H9 (cell line): Measurements from ENCODE around the gene HERC3. TPM values are rescaled to one million over a fixed set of nuclear protein-coding genes. Genes with fewer than 3 reads are reported as not detected.

Source experiments
- DNase-seq: peaks from one replicate; pipeline ENCODE4 v3.0.0-alpha.2; 2017
- H2AFZ ChIP-seq: one replicate; pipeline ENCODE4 v1.6.1; 2013; ENCODE audit warnings: mild to moderate bottlenecking, low read length, control low read depth, moderate library complexity
- H2AK5ac ChIP-seq: 2 replicates; pipeline ENCODE4 v1.6.1; 2013; ENCODE audit warnings: low read length, control low read depth, mixed read lengths; ENCODE audit not compliant: insufficient read length
- H2BK120ac ChIP-seq: one replicate; pipeline ENCODE4 v1.6.1; 2013; ENCODE audit warnings: low read depth, mild to moderate bottlenecking, low read length, control low read depth, inconsistent platforms; ENCODE audit not compliant: poor library complexity, severe bottlenecking
- H2BK12ac ChIP-seq: 2 replicates; pipeline ENCODE4 v1.6.1; 2013; ENCODE audit warnings: low read length, control low read depth, mixed read lengths, low read depth; ENCODE audit not compliant: insufficient read length
- H2BK15ac ChIP-seq: 2 replicates; pipeline ENCODE4 v1.6.1; 2013; ENCODE audit warnings: low read depth, low read length, control low read depth
- H2BK20ac ChIP-seq: one replicate; pipeline ENCODE4 v1.6.1; 2013; ENCODE audit warnings: low read depth, mild to moderate bottlenecking, low read length, control low read depth, inconsistent platforms; ENCODE audit not compliant: poor library complexity, severe bottlenecking
- H2BK5ac ChIP-seq: 2 replicates; pipeline ENCODE4 v1.6.1; 2013; ENCODE audit warnings: low read length, control low read depth, mixed read lengths; ENCODE audit not compliant: insufficient read length
- H3K14ac ChIP-seq: 2 replicates; pipeline ENCODE4 v1.6.1; 2013; ENCODE audit warnings: low read length, control low read depth; ENCODE audit not compliant: insufficient read depth
- H3K18ac ChIP-seq: 2 replicates; pipeline ENCODE4 v1.6.1; 2013; ENCODE audit warnings: low read depth, mild to moderate bottlenecking, mixed read lengths, low read length, control low read depth; ENCODE audit not compliant: insufficient read length
- H3K23ac ChIP-seq: 2 replicates; pipeline ENCODE4 v1.6.1; 2013; ENCODE audit warnings: low read length, control low read depth, mixed read lengths, low read depth; ENCODE audit not compliant: insufficient read length
- H3K23me2 ChIP-seq: 2 replicates; pipeline ENCODE4 v1.6.1; 2013; ENCODE audit warnings: low read depth, mild to moderate bottlenecking, mixed read lengths, low read length, control low read depth; ENCODE audit not compliant: insufficient read length, poor library complexity, severe bottlenecking
- H3K27ac ChIP-seq: 2 replicates; pipeline ENCODE4 v1.5.1; 2013; ENCODE audit warnings: low read length, control low read depth, mixed read lengths, low read depth; ENCODE audit not compliant: insufficient read length
- H3K27me3 ChIP-seq: 2 replicates; pipeline ENCODE4 v1.6.1; 2013; ENCODE audit warnings: low read length, control low read depth, inconsistent platforms; ENCODE audit not compliant: insufficient read depth
- H3K4ac ChIP-seq: 2 replicates; pipeline ENCODE4 v1.6.1; 2013; ENCODE audit warnings: low read depth, mild to moderate bottlenecking, control low read depth, inconsistent platforms, low read length, moderate library complexity
- H3K4me1 ChIP-seq: 2 replicates; pipeline ENCODE4 v1.6.1; 2013; ENCODE audit warnings: low read length, control low read depth, inconsistent platforms; ENCODE audit not compliant: insufficient read depth
- H3K4me2 ChIP-seq: 2 replicates; pipeline ENCODE4 v1.6.1; 2013; ENCODE audit warnings: low read length, control low read depth, mixed read lengths; ENCODE audit not compliant: insufficient read length, insufficient read depth
- H3K56ac ChIP-seq: 2 replicates; pipeline ENCODE4 v1.6.1; 2013; ENCODE audit warnings: low read depth, mild to moderate bottlenecking, mixed read lengths, low read length, control low read depth; ENCODE audit not compliant: insufficient read length
- H3K79me1 ChIP-seq: 2 replicates; pipeline ENCODE4 v1.6.1; 2013; ENCODE audit warnings: low read depth, mild to moderate bottlenecking, moderate library complexity, low read length, control low read depth, inconsistent platforms; ENCODE audit not compliant: insufficient read depth, poor library complexity, severe bottlenecking
- H3K79me2 ChIP-seq: 2 replicates; pipeline ENCODE4 v1.6.1; 2013; ENCODE audit warnings: low read length, control low read depth, inconsistent platforms; ENCODE audit not compliant: insufficient read depth
- H3K9ac ChIP-seq: 2 replicates; pipeline ENCODE4 v1.6.1; 2013; ENCODE audit warnings: low read length, control low read depth, mixed read lengths; ENCODE audit not compliant: insufficient read length; ENCODE audit errors: extremely low read depth
- H3K9me3 ChIP-seq: one replicate; pipeline ENCODE4 v1.6.1; 2013; ENCODE audit warnings: low read depth, low read length, inconsistent platforms; ENCODE audit not compliant: control insufficient read depth
- H3T11ph ChIP-seq: one replicate; pipeline ENCODE4 v1.6.1; 2013; ENCODE audit warnings: mild to moderate bottlenecking, low read length, control low read depth, inconsistent platforms
- H4K20me1 ChIP-seq: one replicate; pipeline ENCODE4 v1.6.1; 2013; ENCODE audit not compliant: control insufficient read depth, insufficient read length, insufficient read depth
- H4K5ac ChIP-seq: 2 replicates; pipeline ENCODE4 v1.6.1; 2013; ENCODE audit warnings: low read depth, mild to moderate bottlenecking, mixed read lengths, low read length, control low read depth; ENCODE audit not compliant: insufficient read length
- H4K8ac ChIP-seq: replicated peaks from 2 replicates; pipeline ENCODE4 v1.6.1; 2013; ENCODE audit warnings: low read length, control low read depth, mixed read lengths, low read depth; ENCODE audit not compliant: insufficient read length
- H4K91ac ChIP-seq: 2 replicates; pipeline ENCODE4 v1.6.1; 2013; ENCODE audit warnings: low read depth, mild to moderate bottlenecking, moderate library complexity, mixed read lengths, low read length, control low read depth; ENCODE audit not compliant: insufficient read length
- H3K27ac Mint-ChIP-seq, 3 experiments: 2 replicates in 2 of 3; 3 replicates in 1 of 3; pipeline ENCODE4 v1.8.0; 2020 to 2021; ENCODE audit warnings: mixed read lengths in 3 of 3, mild to moderate bottlenecking in 1 of 3, moderate library complexity in 1 of 3
- H3K27me3 Mint-ChIP-seq: 2 replicates; pipeline ENCODE4 v1.8.0; 2021; ENCODE audit warnings: low read depth, mild to moderate bottlenecking, moderate library complexity, mixed read lengths
- H3K36me3 Mint-ChIP-seq, 3 experiments: 2 replicates in 2 of 3; 3 replicates in 1 of 3; pipeline ENCODE4 v1.8.0; 2020 to 2021; ENCODE audit warnings: low read depth in 3 of 3, mixed read lengths in 3 of 3; ENCODE audit not compliant: insufficient read depth in 1 of 3
- H3K4me1 Mint-ChIP-seq, 2 experiments: 2 replicates each; pipeline ENCODE4 v1.8.0; 2020; ENCODE audit warnings: mixed read lengths in 2 of 2
- H3K4me3 Mint-ChIP-seq, 2 experiments: 2 replicates in 1 of 2; 3 replicates in 1 of 2; pipeline ENCODE4 v1.8.0; 2020 to 2021; ENCODE audit warnings: mild to moderate bottlenecking in 2 of 2, mixed read lengths in 2 of 2, moderate library complexity in 1 of 2
- H3K9me3 Mint-ChIP-seq, 2 experiments: 2 replicates in 1 of 2; 3 replicates in 1 of 2; pipeline ENCODE4 v1.8.0; 2020; ENCODE audit warnings: mild to moderate bottlenecking in 2 of 2, mixed read lengths in 2 of 2, moderate library complexity in 1 of 2
- CTCF ChIP-seq: fragments of 200-600 bp; sonication (generic); conservative IDR thresholded peaks from 3 replicates; pipeline ENCODE4 v1.8.0; 2021; ENCODE audit warnings: antibody characterized with exemption, mild to moderate bottlenecking
- WGBS: extraction: QIAGEN DNeasy Blood & Tissue Kit; methylation state at CpG from one replicate; pipeline ENCODE4 v1.1.7; 2013; ENCODE audit warnings: missing lambda C conversion rate, low lambda C conversion rate, mixed read lengths; ENCODE audit not compliant: insufficient read length; ENCODE audit errors: extremely low coverage; 5-methylcytosine and 5-hydroxymethylcytosine counted together
- total RNA-seq: library from RNA; stranded (reverse); gene quantifications from 2 replicates; pipeline ENCODE4 v1.2.1, GENCODE V29; 2021

Gene HERC3
- total RNA-seq, 1 experiment from 2014 or later: 2.9 TPM

GRCh38 chr4:88698519-88698918 is 106.2 kb downstream of the HERC3 start:
- no peak overlapping the region for H2BK20ac ChIP-seq
- Mint-ChIP-seq H3K27ac (no peak overlapping the region), H3K9me3 (no peaks in the 10 kb centered on the region), H3K4me3 (peak overlapping the region in 1 of 2 experiments; percentile 81; a peak in 1 of 5 replicates), H3K27me3 (peaks cover 8% of the 10 kb centered on the region), H3K4me1 (peaks cover 4 to 7% of the 10 kb centered on the region in 2 experiments; a peak in 2 of 4 replicates), H3K36me3 (peaks cover 0 to 4% (median 1%) of the 10 kb centered on the region in 3 experiments; a peak in 2 of 7 replicates)
- H3K23ac ChIP-seq: no peak overlapping the region
- H3K4ac ChIP-seq: no peak overlapping the region
- H4K8ac ChIP-seq: no peak overlapping the region
- no peak overlapping the region for H2AK5ac ChIP-seq
- 100% methylated on average over 1 of the region's 7 CpGs for WGBS
- H2BK5ac ChIP-seq: no peak overlapping the region
- no peaks in the 10 kb centered on the region for H3K23me2 ChIP-seq
- H3T11ph ChIP-seq: no peak overlapping the region
- no peak overlapping the region for H3K14ac ChIP-seq
- no peaks in the 10 kb centered on the region for H3K9me3 ChIP-seq
- H3K9ac ChIP-seq: no peak overlapping the region
- H4K91ac ChIP-seq: no peak overlapping the region
- no peaks in the 10 kb centered on the region for H3K79me1 ChIP-seq
- H3K79me2 ChIP-seq: no peaks in the 10 kb centered on the region
- H4K5ac ChIP-seq: no peak overlapping the region
- H2BK15ac ChIP-seq: no peak overlapping the region
- no peak overlapping the region for H2BK12ac ChIP-seq
- no peaks in the 10 kb centered on the region for H3K4me1 ChIP-seq
- no peaks in the 10 kb centered on the region for H3K27me3 ChIP-seq
- H3K27ac ChIP-seq: no peak overlapping the region
- no peak overlapping the region for H3K18ac ChIP-seq
- H2BK120ac ChIP-seq: no peak overlapping the region
- H2AFZ ChIP-seq: no peak overlapping the region
- H3K56ac ChIP-seq: no peak overlapping the region
- DNase-seq: no peak
- TF ChIP-seq CTCF: no peak
- H3K4me2 ChIP-seq: no peak overlapping the region
- no peaks in the 10 kb centered on the region for H4K20me1 ChIP-seq
